Suprapubic skin (tissue), 3 donors: ENCODE results near the gene JMJD4.

Experiments used
- POLR2A ChIP-seq, 2 donors: fragments of 450-650 bp; IDR thresholded peaks; one replicate each; pipeline ENCODE4 v1.6.1; 2017; ENCODE audit warnings: antibody characterized with exemption in 2 of 2, mild to moderate bottlenecking in 2 of 2, moderate library complexity in 2 of 2
- TF ChIP-seq, protein P1 (sequence below), 2 donors: fragments of 200-600 bp in 1 of 2; fragments of 450-650 bp in 1 of 2; sonication (generic) in 1 of 2; IDR thresholded peaks; one replicate each; pipeline ENCODE4 v1.5.1; 2016 to 2019; ENCODE audit warnings: antibody characterized with exemption in 2 of 2, mild to moderate bottlenecking in 1 of 2, moderate library complexity in 1 of 2

DNA sequence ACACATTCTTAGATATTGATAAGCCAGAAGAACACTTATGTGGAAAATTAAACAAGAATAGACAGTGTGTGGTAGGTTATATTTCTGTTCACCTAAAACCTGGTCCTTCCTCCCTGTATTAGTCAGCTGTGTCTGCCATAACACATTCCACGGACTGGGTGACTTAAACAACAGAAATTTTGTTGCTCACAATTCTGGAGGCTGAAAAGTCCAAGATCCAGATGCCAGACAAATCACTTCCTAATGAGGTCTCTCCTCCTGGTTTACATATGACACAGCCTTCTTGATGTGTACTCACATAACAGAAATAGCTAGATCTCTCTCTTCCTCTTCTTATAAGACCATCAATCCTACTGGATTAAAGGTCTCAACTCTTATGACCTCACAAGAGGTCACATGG lies 25.7 kb downstream of the JMJD4 start:
- TF ChIP-seq POLR2A (IDR thresholded peaks at IDR 0.05): no peak
- TF ChIP-seq, protein P1, sequence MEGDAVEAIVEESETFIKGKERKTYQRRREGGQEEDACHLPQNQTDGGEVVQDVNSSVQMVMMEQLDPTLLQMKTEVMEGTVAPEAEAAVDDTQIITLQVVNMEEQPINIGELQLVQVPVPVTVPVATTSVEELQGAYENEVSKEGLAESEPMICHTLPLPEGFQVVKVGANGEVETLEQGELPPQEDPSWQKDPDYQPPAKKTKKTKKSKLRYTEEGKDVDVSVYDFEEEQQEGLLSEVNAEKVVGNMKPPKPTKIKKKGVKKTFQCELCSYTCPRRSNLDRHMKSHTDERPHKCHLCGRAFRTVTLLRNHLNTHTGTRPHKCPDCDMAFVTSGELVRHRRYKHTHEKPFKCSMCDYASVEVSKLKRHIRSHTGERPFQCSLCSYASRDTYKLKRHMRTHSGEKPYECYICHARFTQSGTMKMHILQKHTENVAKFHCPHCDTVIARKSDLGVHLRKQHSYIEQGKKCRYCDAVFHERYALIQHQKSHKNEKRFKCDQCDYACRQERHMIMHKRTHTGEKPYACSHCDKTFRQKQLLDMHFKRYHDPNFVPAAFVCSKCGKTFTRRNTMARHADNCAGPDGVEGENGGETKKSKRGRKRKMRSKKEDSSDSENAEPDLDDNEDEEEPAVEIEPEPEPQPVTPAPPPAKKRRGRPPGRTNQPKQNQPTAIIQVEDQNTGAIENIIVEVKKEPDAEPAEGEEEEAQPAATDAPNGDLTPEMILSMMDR (IDR thresholded peaks at IDR 0.05): no peak
